HEK293T (cell line): ENCODE measurements around the gene ANTXR2.

Experiments
- BHLHE40 ChIP-seq: fragments of 450-650 bp; IDR thresholded peaks from 2 replicates; pipeline ENCODE4 v1.6.1; 2016; ENCODE audit warnings: mild to moderate bottlenecking, moderate library complexity, borderline replicate concordance
- CTBP1 ChIP-seq: fragments of 450-650 bp; IDR thresholded peaks from 2 replicates; pipeline ENCODE4 v1.6.1; 2016; ENCODE audit warnings: borderline replicate concordance
- FOXA1 ChIP-seq: fragments of 450-650 bp; IDR thresholded peaks from 2 replicates; pipeline ENCODE4 v1.6.1; 2016; ENCODE audit warnings: mild to moderate bottlenecking
- FOXK2 ChIP-seq: fragments of 450-650 bp; IDR thresholded peaks from 2 replicates; pipeline ENCODE4 v1.6.1; 2016; ENCODE audit warnings: mild to moderate bottlenecking
- SP1 ChIP-seq: fragments of 450-650 bp; IDR thresholded peaks from 2 replicates; pipeline ENCODE4 v1.6.1; 2017
- SUZ12 ChIP-seq: fragments of 450-650 bp; IDR thresholded peaks from 2 replicates; pipeline ENCODE4 v1.6.1; 2016; ENCODE audit warnings: mild to moderate bottlenecking
- TARDBP ChIP-seq: fragments of 450-650 bp; IDR thresholded peaks from 2 replicates; pipeline ENCODE4 v1.6.1; 2016

GRCh38 chr4:79904331-79904730, 168.7 kb downstream of the ANTXR2 start:
- TF ChIP-seq SP1 (no peak), FOXK2 (no peak), SUZ12 (no peak), TARDBP (no peak), FOXA1 (no peak), BHLHE40 (no peak), CTBP1 (no peak)
